Activated T-cell treated with anti-CD3 and anti-CD28 coated beads for 24 hours (primary cell): ENCODE results near the gene TNNT3.

Experiments
- DNase-seq: peaks from one replicate; pipeline ENCODE4 v3.0.0-alpha.2; 2020; ENCODE audit warnings: low read depth

Gene TNNT3

DNA sequence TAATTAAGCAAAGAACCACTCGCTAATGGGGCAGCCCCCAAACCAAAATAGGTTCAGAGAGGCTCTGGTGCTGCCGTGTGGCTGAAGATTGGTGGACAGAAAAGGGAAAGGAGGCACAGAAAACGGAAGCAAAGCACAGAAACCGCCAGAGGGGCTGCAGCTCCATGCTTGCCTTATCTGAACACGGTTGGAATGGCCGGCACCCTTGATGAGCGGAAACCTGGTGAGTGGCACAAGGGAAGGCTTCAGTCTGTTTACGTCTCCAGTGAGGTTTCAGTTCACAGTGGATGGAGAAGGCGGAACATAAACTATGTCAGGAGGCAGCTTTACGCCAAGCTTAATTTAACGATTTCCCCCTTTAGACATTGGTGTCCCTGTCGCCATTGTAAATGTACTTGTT is 22.6 kb upstream of the TNNT3 start:
- DNase-seq, result no peak

DNA sequence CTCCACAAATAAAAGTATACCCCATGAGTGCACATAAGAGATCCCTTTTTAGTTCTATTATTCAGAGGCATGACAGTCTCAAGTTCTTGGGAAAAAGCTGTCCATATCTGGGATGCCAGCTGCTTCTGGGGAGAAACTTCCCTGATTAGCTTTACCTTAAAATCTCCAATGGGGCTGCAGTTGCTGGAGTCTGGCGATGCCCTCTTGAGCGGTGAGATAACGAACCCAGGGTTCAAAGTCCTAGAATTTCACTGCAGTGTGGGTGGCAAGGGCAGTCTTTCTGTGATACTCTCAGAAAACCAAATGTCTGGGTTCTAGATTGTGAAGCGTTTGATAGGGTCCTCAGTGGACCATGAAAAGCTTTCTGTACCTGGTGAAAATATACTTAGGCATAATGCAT is 20.4 kb upstream of the TNNT3 start:
- DNase-seq, result no peak

DNA sequence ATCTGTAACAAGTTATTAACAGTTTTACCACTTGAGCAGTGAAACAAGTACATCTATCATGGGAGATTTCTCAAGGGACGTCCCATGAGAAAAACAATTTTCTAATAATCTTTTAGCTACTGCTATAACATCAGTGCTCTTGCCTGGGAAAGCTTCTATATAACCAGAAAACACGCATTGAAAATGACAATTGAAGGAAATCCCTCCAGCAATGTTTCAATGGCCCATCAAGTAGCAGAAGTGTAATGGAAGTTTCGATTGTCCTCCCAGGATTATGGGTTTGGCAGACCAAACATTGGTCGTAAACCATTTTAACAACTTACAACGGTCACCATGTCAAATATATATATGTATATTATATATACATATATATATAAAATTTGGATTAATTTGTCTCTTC is 19.8 kb upstream of the TNNT3 start:
- no peak for DNase-seq

DNA sequence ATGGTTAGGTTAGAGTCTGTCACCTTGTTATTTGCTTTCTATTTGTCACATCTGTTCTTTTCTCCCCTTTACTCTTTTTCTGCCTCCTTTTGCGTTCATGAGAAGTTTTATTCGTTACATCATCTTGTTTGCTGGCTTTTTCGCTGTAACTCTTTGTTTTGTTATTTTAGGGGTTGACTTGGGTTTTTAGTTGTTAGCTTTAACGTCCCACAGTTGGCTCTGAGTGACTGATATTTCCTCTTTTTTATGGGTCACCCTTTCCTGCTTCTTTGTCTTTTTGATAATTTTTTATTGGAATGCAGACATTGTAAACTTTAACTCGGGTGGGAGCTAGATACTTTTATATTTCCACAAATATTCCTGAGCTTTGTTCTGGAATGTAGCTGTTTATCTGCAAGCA is 13.3 kb upstream of the TNNT3 start:
- no peak for DNase-seq

DNA sequence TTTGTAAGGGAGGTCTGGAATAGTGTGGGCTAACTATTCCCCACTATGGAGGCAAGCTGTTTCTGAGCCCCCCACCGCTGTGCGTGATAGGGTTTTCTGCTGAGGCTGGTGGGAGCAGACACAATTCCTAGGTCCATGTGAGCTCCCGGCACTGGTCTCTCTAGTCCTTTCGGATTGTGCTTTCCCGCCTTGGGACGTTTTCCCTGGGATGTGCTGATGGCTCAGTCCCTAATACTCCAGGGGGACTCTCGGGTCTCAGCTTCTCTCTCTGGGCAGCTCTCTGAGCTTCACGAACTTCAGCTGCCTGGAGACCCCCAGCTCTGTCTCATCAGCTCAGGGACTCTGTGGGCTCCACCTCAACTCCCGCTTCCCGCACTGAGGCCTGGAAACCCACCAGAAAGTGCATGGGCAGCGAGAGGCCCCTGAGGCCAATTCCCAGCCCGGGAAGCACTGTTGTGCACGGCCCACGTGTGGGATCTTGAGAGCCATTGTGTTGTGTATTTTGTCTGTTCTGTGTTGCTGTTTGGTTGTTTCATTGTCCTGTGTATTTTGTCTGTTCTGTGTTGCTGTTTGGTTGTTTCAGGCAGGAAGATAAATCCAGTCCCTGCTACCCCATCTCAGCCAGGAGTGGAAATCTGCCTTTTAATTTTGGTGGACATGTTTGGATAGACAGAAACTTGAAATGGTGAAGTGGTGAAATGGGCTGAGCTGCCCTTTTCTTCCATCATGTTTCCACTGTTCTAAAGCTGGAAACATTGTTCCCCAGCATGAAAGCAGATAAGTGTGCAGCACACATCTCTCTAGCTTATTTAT is 12.7 kb upstream of the TNNT3 start:
- DNase-seq, result no peak

DNA sequence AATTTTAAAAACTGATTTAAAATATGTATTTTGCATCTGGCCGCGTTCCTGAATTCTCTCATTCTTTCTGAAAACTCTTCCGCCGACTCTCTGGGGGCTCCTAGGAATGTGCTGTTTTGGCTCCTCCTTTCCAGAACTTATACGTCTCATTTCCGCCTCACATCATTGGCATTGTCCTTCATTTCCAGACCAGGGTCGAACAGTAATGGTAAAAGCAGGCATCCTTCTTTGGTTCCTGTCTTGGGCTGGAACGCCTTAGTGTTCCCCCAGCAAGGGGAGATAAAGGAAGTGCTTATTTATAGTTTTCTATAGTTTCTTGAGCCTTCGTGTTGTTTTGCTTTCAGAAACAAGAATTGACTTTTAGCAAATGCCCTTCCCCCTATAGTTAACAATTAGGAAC is 10.9 kb upstream of the TNNT3 start:
- no peak for DNase-seq

DNA sequence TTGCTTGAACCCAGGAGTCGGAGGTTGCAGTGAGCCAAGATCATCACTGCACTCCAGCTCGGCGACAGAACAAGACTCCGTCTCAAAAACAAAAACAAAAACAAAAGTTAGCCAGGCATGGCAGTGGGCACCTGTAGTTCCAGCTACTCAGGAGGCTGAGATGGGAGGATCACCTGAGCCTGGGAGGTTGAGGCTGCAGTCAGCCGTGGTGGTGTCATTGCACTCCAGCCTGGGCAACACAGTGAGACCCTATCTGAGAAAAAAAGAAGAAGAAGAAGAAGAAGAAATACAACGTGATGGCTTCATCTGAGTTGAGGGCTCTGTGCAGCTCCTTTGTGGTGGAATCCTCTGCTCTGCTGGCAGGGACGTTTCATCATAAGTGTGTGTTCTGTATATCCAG is 10.0 kb upstream of the TNNT3 start:
- DNase-seq, result no peak

DNA sequence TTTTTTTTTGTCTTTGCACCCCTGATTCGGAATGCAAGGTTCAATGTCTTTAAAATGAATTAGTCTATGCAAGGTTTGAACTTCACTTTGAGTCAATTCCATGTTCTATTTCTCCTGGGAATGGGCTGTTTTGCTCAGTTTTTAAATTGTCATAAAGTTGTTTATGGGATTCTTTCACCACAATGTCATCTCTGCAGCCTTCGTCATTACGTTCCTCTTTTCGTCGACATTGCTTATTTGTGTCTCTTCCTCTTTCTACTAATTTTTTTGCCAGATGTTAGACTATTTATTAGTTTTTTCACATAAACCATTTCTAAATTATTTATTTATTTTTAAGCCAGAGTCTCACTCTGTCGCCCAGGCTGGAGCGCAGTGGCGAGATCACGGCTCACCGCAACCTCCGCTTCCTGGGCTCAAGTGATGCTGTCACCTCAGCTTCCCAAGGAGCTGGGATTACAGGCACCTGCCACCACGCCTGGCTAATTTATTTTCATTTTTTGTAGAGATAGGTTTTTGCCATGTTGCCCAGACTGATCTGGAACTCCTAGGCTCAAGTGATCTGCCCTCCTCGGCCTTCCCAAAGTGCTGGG is 7.1 kb upstream of the TNNT3 start:
- DNase-seq, result no peak

DNA sequence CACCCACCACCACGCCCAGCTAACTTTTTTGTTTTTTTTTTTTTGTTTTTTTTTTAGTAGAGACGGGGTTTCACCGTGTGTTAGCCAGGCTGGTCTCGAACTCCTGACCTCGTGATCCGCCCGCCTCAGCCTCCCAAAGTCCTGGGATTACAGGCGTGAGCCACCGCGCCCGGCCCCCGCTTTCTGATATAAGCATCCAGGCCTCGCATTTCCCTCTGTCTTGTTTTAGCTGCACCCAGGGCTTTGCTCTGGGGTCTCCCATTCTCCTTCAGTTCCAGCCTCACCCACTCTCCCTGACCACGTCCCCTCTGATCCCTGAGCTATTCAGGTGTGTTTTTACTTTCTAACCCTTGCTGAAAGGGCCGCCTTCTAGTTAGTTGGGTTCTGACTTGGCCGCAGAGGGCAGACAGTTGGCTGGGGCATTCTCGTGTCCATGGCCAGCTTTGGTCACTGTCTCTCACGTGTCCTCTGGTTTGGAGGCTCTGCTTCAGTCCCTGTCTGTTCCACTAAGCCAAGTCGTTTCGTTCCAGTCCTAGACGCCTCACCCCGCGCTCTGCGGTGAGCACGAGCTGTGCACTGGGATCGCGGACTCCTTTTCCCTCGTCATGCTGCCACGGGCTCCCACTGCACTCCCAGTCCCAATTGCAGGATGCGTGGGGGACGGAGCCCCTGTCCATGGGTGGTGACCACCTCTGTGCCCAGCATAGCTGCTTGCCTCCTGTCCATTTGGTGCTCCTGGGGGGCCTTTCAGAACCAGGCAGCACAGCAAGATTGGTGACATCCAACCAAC is 6.0 kb upstream of the TNNT3 start:
- DNase-seq, result no peak

DNA sequence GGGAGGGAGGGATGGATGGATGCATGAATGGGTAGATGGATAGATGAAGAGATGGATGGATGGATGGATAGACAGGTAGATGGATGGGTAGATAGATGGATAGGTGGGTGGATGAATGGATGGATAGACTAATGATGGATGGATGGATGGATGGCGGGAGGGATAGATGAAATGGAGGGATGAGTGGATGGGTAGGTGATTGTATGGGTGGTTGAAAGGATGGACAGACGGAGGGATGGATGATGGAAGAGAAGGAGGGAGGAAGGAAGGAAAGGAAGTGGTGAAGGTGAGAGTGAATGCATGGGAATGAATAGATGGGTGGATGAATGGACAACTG is 3.7 kb upstream of the TNNT3 start:
- DNase-seq, result no peak

DNA sequence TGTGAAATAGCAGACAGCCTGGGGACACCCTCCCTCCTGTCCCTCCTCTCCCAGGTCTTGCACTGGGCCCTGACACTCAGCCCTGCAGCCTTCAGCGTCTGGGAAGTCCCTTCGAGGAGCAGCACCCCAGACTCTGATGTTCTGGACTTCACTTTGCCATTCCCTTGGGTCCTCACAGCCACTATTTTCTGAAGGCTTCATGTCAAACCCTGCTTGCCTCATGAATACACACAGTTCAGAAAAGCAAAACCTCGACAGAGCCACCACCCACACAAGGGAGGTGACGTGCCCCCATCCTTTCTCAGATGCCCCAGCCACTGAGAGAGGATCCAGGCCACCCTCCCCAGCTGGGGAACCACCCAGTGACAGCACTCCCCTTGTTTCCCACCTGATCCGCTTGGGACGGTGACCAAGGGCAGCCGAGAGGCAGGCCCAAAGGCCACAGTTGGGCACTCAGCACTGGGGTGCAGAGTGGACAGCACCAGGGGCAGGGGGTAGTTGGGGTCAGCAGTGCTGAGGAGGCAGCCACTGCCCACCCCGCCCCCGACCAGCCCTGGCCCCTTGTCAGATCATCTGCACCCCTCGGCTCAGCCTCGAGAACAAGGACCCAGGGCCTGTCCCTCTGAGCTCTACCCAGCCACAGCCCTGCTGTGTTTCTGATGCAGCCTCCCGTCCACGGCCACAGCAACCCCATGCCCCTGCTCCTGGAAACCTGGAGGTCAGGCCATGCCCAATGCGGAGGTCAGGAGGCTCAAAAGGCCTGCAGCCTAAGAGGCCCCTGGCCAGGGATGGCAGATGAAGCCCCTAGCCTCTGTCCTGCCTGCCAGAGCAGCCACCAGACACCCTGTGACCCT is 3.1 kb upstream of the TNNT3 start:
- no peak for DNase-seq

DNA sequence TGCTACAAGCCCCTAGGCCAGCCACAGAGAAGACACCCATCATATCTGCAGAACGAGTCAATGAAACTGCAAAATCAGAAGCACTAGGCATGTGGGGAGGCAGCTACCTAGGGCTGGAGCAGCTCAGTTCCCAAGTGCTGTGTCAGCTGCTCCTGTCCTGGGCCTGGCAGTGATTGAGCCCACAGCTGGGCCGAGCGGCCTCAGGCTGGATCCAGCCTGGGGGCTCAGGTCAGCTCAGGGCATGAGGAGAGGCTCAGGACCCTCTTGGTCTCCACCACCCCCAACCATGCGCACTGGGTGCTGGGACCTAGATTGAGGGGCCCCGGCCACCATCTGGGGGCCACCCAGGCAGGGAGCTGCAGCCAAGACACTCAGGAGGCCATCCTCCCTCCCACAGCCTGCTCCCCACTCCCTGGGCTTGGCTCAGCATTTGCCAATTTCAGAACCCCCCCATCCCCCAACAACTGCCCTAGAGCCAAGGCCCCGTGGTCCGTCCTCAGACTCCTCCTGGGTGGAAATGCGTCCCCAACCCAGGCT is 2.4 kb upstream of the TNNT3 start:
- DNase-seq, result no peak

DNA sequence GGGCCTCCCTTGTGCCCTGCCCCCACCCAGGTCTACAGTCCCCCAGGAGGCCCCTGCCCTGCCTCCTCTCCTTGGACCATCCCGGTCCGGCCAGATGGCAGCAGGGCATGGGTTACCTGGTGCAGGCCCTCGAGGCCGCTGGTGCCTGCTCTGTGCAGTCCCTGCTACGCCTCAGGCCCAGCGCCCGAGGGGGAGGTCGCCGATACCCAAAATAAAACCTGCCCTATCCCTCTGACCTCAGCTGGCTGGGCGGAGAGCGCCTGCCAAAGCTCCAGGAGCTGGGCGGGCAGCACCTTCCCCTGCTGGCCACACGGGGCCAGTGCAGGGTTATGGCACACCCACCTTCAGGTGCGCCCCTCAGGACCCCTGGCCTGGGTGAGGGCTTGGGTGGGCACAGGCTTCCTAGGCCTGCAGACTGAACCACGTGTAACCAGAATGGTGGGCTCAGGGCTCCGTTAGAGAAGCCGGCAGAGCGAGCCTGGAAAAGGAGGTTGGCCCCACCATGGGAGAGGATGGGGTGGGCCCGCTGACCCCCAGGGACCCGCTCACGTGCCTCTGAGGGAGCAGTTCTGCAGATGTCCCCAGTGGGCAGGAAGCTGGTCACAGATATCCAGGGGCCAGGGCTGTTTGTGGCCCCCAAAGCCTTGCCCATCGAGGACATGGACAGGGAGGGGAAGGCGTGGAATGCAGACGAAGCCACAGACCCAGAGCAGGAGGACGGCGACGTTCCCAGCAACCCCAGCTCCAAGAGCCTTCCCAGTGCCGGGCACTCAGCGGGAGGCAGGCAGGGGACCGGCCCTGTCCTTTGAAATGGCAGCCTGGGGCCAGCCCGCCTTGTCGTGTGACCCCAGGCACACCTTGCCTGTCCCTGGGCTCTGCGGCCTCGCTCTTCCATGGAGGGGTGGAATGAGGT is 1.7 kb upstream of the TNNT3 start:
- no peak for DNase-seq

DNA sequence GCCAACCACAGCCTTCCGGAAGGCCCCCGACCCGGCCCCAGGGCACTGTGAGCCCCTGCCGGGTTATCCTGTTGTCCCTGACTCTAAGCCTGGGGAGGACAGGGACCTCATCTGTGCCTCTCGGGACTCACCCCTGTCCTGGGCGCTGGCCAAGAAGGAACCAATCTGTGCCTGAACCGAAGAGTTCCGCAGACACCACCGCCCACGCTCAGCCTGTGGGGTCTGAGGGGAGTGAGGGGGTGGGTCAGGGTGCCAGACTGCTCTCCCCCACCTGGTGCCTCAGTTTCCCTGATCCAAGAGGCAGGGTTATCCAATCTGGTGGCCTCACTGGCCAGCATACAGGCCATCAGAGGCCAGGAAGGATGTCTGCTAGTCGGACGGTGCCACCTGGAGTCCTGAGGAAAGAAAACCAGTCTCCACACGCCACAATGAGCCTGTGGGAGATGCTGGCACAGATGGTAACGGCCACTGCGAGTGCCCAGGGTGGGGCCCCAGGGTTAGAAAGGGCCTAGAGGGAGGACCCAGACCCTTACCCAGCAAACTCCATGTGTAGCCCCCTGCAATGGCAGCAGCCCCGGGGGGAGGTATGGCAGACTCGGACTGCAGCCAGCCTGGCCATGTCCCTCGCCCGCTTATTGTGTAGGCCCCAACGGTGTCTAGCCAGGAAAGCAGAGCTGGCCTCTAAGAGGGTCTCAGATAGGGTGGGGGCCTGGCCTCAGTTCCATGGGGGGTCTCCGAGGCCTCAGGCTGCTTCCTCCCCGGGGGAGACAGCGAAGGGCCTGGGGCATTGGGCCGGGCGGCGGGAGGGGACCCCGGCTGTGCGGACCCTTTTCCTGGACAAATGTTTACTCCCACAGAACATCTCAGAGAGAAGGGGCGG is 827 bp upstream of the TNNT3 start:
- no peak for DNase-seq

DNA sequence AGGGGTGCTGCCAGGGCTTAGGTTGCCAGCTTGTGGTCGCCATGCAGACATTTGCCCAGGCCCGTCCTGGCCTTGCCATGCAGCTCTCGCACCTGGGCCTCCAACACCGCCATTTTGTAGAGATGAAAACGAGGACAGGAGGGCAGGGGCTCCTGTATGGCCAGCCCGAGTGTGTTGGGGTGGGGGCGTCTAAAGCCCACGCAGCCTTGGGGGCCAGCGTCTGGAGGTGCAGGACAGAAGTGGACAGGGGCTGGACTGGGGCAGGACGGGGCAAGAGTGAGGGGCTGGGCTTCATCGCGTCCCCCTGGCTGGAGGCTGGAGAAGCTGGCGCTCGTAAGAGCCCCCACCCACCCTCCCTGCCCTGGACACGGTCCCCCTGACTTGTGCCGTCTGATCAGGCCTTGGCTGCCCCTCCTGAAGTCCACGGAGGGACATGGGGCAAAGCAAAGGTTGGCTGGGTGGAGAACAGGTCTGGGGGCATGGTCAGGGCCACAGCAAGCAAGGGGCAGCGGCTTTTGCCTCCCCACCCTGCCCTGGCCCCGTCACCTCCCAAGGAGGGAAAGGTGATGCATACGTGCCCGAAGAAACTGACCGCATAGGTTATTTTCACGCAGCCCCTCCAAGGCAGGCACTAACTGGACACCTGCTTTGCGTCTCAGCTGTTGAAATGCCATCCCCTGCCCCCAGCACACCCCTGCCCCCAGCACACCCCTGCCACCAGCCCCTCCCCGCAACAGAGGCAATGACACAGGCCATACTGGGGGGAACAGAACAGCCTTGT is 815 bp downstream of the TNNT3 start:
- no peak for DNase-seq

DNA sequence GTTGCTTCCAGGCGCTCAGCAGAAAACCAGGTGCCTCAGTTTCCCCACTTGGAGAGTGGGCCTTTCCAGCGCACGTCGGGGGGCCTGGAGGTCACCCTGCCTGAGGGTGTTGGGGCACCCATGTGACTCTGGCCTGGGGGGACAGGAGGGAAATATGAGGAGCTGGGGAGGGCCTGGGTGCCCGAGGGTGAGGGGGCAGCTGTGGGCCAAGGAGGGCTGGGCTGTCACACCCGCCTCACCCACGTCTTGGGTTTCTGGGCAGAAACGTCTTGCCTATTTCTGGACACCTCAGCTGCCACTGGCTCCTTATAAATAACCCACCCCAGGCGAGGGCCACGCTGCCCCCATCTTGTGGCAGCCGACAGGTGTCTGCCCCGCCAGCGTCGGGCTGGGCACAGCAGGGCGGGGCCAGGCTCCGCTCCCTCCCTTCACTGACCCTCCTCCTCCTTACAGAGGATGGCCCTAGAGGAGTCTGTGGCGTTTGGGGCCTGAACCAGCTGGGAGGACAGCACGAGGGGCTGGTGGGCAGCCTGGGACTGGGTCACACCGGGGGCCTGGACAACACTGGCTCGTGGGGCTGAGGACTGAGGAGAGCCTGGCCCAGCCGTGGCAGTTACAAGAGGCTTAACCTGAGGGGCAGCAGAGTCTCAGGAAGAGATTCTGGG is 1.5 kb downstream of the TNNT3 start:
- no peak for DNase-seq

DNA sequence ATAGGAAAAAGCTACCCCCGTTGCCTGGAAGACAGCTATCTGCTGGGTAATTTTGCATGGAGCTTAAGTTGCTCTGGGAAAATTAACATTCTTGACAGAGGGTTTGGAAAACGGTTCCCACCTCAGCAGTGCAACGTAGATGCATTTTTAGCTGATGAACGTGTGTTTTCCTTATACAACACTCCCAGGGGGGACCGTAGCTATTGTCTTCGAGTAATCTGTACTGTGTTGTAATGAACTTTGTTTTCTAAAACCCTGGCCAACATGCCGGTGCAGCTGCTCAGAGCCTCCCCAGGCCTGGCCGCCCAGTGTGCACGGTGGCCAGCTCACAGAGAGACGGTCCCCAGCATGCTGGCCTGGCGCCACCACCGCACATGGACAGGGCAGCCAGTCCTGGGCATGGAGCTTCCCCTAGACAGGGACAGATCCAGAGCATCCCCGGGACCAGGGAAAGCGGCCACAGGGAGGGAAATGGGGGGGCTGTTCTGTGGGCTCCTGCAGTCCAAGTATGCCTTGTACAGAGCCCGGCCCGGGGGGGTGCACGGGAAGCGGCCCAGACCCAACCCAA is 2.2 kb downstream of the TNNT3 start:
- DNase-seq, result no peak

DNA sequence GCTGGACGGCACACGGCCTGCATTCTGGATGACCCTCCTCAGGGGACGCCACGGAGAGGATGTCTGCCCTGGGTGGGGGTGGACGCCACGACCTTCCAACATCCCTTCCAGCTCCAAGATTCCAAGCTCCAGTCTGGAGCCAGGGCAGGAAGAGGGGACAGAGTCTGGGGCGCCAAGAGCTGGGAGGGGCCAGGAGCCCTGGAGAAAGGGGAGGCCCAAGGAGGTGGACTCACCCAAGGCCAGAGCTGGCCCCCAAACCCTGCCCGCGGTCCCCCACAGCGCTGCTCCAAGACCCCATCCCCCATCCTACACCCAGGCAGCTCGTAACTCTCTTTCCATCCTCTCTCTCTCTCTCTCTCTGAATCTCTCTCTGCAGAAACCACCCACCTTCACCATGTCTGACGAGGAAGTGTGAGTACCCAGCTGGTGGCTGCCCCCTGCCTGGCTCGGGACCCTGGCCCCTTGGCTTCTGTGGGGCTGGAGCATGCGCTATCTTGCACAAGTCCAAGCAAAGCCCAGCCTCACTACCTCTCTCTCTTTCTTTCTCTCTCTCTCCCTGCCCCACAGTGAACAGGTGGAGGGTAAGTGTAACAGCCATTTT is 3.1 kb downstream of the TNNT3 start:
- DNase-seq, result no peak
